ENCODE results near the gene RBM25.
"Not testable (repeated sequence)": the region's sequence is repeated elsewhere in the genome, so short reads cannot be mapped to it uniquely, and the experiment has no call there.

The RBM25 gene

DNA sequence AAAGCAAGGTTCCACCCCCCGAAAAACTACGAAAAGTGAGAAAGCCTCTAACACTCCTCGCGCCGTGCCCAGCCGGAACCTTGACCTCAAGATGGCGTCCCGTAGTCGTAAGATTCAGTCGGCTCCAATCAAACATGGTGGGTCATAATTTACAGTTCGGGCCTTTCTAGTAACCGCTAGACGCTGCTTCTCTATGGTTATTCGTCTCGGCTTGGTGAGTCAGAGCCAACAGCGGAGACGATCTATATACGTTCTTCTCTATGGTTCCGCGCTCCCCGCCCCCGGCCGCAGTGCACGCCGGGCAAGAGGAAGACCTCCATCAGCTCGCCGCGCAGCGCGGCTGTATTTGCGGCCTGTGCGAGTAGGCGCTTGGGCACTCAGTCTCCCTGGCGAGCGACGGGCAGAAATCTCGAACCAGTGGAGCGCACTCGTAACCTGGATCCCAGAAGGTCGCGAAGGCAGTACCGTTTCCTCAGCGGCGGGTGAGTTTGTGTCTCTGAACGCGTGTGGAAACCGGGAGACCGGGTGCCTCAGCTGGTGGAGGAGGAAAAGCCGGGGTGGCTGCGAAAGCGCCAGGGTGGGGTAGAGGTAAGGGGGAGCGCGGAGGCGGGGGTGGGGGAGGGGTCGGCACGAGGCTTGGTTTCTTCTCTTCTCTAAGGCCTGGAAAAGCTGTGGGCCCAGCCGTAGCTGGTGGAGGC lies at the start of gene RBM25:
RBM25 (plus strand) TSS at position 311 of the 698 bp plus-strand sequence. CDS start 13,108 bp downstream, outside the sequence.
- DNase-seq (ENCODE audit: low spot score), result peak; percentile 96

DNA sequence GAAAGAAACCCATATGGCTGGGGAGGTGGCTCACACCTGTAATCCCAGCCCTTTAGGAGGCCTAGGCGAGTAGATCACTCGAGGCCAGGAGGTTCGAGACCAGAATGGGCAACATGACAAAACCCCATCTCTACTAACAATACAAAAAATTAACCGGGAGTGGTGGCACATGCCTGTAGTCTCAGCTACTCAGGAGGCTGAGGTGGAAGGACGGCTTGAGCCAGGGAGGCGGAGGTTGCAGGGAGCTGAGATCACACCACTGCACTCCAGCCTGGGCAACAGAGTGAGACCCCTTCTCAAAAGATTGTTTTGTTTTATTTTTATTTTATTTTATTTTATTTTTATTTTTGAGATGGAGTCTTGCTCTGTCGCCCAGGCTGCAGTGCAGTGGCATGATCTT lies 47.1 kb upstream of the RBM25 start:
- not testable (repeated sequence) for DNase-seq (ENCODE audit: low spot score)

DNA sequence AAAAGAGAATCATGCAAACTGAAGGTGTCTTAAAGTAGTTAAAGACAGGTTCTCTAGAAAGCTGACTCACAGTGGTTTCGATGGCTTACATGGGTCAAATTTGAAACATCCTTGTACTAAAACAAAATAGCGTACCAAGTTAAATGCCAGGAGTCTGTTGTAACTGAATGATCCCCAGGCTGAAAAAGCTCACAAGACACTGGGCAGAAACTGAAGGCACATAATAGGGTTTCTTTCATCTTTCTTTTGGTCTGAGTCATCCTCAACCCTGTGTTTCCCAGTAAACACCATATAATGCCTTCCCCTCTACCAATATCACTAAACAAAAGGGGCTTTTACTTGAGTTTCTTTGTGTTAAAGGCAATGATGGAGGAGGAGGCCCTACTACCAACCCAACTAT lies 44.2 kb upstream of the RBM25 start:
- DNase-seq (ENCODE audit: low spot score), result no peak

DNA sequence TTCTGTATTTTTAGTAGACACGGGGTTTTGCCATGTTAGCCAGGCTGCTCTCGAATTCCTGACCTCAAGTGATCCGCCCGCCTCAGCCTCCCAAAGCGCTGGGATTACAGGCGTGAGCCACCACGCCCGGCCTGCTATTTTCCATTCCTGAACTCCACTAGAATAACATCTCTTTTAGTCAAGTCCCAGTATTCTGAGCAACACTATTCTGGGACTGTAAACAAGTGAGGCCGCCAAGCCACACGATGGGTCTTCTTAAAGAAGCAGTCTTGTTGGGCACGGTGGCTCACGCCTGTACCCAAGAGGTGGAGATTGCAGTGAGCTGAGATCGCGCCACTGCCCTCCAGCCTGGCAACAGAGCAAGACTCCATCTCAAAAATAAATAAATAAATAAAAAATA lies 42.8 kb upstream of the RBM25 start:
- not testable (repeated sequence) for DNase-seq (ENCODE audit: low spot score)

DNA sequence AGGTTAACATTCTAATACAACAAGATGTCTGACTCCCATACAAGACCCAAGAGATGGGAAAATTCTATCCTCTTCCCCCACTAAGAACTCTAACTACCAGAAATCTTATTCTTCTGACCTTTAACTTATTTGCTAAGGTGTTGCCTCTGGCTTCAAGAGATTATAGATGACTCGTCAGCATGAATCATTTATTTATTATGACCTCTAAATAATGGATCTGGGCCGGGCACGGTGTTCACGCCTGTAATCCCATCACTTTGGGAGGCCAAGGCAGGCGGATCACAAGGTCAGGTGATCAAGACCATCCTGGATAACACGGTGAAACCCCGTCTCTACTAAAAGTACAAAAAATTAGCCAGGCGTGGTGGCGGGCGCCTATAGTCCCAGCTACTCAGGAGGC lies 42.3 kb upstream of the RBM25 start:
- DNase-seq (ENCODE audit: low spot score), result not testable (repeated sequence)

DNA sequence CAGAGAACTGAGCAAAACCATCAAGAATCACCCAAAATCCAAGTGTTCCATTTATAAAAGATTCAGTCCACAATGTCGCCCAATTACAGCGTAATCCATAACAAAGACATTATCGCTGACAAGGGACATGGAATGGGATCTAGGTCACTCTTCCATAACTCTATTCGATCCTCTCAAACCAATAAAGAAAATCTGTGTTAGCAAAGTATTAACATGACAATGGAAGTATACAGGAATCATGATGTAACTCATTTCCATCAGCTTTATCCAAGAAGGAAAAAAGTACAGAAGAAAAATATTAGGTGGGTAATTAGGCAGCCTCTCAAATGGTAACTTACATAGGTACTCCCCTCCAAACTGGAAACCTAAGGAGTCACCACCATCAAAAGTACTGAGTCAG lies 36.3 kb upstream of the RBM25 start:
- no peak for DNase-seq (ENCODE audit: low spot score)

DNA sequence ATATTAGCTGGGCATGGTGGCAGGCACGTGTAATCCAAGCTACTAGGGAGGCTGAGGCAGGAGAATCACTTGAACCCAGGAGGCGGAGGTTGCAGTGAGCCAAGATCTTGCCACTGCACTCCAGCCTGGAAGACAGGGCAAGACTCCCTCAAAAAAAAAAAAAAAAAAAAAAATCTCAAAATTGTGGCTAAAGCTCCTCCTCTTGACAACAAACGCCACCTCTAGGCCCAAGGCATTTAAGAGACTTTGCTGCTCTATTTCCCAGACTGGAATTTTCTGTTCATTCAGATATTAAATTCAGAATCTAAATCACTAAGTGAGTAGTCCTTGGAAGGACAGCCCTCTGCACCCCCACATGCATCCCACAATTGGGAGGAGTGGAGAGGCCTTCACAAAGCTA lies 32.8 kb upstream of the RBM25 start:
- no peak for DNase-seq (ENCODE audit: low spot score)

DNA sequence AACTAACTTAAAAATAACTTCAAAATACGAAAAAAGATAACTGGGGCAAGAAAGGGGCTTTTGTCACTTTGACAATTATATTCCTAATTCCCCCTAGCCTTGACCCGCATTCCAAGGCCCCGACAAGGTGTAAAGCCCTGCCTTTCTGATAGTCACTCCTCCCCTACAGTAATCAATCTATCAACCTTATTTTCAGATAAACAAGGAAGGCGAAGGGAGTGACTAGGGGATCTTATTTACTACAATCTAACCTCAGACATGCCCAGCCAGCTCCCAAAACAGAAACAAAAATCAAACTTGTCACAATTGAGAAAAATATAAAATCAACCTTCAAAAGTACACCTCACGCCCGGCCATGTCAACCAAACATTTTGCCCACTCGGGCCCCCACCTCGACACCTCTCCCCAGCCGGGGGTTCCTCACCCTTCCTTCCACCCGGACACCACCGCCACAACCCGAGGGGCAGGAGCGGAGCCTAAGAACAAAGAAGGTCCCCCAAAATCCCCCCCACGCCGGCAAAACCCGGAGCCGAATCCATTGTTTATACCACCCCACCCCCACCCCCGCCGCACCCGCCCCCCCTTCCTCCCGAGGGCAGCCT lies 32.0 kb upstream of the RBM25 start:
- no peak for DNase-seq (ENCODE audit: low spot score)

DNA sequence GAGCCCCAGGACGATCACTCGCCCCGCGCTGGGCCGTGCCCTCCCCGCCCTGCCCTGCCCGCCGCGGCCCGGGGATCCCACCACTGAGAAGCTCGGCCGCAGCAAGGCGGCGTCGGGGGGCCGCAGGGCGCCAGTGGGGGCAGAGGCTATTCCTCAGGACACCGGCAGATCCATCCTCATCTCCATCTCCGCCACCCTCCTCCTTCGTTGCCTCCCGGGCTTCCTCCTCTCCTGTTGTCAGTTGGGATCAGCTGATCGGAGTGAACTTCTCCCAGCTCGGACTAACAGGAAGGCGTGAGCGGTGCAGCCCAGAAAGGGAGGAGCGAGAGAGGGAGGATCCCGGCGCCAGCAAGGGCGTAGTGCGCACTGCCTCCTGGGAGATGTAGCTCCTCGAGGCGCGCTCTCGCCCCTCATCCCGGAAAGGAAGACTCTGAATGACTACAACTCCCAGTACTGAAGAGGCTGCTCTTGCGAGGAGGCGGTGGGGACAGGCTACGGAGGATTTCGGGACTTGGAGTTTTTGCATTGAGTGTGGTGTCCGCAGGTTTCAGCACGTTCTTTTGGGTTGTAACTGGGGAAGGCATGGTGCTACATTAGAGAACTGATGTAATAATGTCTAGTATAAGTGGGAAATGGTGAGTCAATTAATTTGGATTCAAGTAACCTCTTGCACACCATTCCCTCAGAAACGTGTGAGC lies 31.3 kb upstream of the RBM25 start, which contains the start of gene ZFYVE1:
ZFYVE1 (minus strand) TSS at position 262 of the 698 bp plus-strand sequence. CDS start 2,598 bp downstream, outside the sequence.
- DNase-seq (ENCODE audit: low spot score), result peak; percentile 91

DNA sequence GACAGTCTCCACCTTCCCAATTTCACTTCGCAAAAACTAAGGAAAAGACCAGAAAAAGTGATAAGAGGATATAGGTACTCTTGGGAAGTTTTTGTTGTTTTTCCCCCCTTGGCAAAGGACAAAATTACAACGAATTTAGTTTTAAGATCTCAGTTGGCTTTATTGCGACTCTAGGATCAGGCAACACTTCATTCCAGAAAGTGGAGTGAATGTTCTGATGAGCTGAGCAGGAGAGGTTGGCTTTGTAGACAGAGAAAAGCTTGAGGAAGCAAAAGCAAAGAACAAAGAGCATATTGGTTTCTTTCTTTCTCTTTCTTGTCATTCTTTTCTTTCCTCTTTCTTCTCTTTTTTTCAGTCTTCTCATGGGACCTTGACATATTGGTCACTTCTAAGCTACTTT lies 30.8 kb upstream of the RBM25 start:
- no peak for DNase-seq (ENCODE audit: low spot score)

DNA sequence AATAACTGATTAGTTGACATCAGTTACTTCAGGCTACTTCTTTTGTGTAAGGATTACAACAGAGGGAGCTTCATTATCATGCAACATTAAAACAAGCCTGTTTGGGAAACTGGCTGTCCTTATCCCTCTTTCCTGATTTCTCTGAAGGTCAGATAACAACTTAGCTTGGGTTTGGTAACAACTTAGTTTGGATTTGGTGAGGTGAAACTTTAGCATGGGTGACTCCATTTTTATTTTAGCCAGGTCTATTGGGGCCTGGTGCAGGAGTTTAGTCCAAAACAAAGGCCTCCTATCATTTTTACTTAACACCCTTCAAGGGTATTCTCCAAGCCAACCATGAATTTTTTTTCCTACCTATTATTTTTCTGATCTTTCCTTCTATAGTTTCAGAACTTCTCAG lies 30.4 kb upstream of the RBM25 start:
- no peak for DNase-seq (ENCODE audit: low spot score)

DNA sequence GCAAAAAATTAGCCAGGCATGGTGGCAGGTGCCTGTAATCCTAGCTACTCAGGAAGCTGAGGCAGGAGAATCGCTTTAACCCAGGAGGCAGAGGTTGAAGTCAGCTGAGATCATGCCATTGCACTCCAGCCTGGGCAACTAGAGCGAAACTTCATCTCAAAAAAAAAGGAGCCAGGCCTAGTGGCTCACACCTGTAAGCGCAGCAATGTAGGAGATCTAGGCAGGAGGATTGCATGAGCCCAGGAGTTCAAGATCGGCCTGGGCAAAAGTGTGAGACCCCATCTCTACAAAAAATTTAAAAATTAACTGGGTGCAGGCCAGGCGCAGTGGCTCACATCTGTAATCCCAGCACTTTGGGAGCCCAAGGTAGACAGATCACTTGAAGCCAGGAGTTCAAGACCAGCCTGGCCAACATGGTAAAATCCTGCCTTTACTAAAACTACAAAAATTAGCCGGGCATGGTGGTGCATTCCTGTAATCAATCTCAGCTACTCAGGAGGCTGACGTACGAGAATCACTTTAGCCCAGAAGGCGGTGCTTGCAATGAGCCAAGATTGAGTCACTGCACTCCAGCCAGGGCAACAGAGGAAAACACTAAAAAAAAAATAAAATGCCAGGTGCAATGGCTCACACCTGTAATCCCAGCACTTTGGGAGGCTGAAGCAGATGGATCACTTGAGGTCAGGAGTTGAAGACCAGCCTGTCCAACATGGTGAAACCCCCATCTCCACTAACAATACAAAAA lies 21.5 kb upstream of the RBM25 start:
- not testable (repeated sequence) for DNase-seq (ENCODE audit: low spot score)

DNA sequence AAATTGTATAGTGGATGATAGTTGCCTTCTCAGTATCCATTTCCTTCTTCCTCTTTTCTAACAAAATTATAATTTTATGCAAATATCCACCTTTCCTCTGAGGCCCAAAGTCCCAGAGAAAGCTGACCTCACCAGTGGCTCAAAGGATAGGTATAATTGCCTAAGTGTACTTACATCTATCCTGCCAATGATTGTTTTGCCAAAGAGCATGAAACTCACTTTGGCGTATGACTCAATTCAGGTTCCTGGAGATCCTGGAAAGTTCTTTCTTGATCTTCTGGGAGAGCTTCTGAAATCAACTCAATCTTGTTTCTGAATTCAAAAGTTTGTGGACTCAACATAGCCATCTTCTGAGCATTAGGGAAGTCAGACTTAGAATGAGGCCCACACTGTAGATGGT lies 10.5 kb upstream of the RBM25 start:
- DNase-seq (ENCODE audit: low spot score), result no peak

DNA sequence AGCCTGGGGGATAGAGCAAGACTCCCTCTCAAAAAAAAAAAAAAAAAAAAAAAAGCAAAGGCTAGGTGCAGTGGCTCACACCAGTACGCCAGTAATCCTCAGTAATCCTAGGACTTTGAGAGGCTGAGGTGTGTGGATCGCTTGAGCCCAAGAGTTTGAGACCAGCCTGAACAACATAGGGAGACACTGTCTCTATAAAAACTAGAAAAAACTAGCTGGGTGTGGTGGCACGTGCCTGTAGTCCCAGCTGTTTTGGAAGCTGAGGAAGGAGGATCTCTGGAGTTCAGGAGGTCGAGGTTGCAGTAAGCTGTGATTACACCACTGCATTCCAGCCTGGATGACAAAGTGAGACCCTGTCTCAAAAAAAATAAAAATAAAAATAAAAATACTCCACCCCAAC lies 8.9 kb upstream of the RBM25 start:
- no peak for DNase-seq (ENCODE audit: low spot score)

DNA sequence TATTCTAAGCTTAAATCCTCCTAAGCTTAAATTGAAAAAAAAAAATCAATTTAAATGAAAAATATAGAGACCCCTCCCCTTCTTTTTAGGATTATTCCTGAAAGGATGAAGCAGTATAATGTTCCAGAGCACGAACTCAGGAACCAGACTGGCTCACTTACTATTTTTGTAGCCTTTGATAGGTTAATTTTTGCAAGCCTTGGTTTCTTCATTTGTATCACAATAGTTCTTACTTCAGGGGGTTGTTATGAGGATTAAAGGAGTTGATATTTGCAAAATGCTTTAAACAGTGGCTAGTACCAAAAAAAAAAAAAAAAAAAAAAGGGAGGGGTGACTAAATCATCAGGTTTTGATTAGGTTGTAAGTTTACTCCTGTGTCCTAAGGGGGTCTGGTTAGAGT lies 3.1 kb upstream of the RBM25 start:
- DNase-seq (ENCODE audit: low spot score), result no peak

DNA sequence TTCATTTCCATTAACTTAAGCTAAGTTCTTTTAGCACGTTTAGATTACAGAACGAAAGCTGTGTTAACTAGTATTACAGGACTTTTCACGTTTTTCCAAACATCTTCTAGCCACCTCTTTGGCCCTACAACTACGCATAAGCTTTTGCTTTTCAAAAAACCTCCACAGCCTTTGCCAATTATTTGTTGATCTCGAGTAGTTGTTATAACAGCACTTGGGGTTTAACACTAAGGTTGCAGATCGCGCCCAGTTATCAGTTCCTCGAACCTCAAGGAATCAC lies 450 bp upstream of the RBM25 start:
- no peak for DNase-seq (ENCODE audit: low spot score)

DNA sequence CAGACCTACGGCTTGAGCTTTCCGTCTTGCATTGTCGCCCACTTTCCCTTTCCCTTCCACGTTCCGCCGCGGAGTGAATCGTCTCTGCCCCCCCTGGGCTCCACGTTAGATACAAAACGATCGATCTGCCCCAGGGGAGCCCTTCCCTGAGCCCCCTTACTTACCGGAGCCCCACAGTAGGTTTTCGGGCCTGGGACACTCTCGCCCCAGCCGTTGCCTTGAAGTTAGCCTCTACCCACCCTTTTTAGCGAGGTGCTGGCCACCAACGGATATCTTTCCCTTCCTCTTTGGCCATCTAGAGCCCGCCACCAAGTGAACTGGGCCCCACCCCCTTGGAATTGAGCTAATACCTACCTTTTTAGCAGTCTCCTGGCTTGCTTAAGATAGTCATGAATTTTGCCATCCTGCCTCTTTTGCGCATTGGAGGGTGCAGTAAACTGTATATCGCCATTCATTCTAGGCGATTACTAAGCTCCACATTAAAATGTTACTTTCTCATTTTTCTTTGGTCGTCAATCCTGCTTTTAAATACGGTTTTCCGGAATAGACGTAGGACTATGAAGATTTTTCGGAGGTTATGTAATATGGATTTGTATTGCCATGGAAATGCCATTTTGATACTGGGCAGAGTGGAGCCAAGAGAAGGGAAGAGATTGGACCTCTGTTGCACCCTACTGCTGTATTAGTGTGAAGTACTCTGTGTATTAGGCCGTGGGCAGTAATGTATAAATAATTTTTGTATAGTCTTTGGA lies 764 bp downstream of the RBM25 start:
- DNase-seq (ENCODE audit: low spot score), result peak; percentile 2

DNA sequence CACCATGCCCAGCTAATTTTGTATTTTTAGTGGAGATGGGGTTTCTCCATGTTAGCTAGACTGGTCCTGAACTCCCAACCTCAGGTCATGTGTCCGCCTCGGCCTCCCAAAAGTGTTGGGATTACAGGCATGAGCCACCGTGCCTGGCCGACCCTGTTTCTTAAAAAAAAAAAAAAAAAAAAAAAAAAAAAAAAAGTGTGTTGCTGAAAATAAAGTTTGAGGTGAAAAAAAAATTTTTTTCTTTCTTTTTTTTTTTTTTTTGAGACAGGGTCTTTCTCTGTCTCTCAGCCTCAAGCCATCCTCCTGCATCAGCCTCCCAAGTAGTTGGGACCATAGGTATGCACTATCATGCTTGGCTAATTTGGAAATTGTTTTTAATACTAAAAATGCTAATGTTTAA lies 11.3 kb downstream of the RBM25 start:
- no peak for DNase-seq (ENCODE audit: low spot score)

DNA sequence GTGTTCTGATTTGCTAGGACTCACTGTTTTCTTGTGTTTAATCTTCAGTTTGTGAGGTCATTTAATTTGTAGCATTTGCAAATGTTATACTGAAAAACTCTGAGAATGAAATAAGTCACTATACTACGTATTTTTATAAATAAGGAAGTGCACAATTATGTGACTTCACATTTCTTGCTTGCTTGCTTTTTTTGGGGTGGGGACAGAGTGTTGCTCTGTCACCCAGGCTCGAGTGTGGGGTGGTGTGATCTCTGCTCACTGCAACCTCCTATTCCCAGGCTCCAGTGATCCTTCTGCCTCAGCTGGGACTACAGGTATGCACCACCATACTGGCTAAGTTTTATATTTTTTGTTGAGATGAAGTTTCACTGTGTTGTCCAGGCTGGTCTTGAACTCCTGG lies 32.7 kb downstream of the RBM25 start:
- no peak for DNase-seq (ENCODE audit: low spot score)

DNA sequence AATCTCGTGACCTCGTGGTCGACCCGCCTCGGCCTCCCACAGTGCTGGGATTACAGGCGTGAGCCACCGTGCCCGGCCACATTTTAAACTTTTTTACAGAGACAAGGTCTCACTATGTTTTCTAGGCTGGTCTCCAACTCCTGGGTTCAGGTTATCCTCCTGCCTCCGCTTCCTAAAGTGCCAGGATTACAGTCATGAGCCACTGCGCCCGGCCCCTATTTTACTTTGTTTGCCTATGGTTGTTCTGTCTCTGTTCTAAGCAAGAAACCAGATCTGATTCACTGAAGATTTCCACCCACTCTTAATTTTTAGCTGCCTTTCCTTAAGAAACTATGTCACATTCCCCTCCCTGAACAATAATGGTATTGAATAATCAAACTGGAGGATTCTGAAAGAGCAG lies 39.1 kb downstream of the RBM25 start:
- no peak for DNase-seq (ENCODE audit: low spot score)

DNA sequence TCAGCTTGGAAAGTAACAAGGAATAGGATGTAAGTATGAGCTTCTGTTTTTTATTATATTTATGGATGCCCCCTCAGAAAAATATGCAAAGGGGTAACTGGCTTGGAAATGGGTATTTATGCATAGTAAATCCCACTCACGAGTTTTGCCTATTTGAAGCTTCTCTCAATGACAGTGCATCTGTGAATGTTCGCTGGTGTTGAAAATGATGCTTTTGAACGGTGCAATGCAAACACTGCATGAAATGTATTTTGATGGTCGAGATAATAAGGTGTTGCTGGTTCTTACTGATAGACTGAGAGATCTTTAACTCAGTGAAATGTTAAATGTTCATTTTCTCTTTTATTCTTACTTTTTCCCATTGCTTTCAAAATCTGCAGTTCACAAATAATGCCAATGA lies 42.0 kb downstream of the RBM25 start:
- no peak for DNase-seq (ENCODE audit: low spot score)
